ENCODE results near the gene PMPCB. TPM values are rescaled to one million over a fixed set of nuclear protein-coding genes. Genes with fewer than 3 reads are reported as not detected.
"Not testable (repeated sequence)": the region's sequence is repeated elsewhere in the genome, so short reads cannot be mapped to it uniquely, and the experiment has no call there.

PMPCB gene
- total and polyA plus RNA-seq, 2 donors (not counting 1 experiment from before 2014, with no cell fraction given) = 61.9 to 70.9 TPM

GRCh38 chr7:103266229-103266628 is 31.0 kb upstream of the PMPCB start:
- H3K4me1 Mint-ChIP-seq; H3K9ac ChIP-seq (ENCODE audit: low read length); H2AFZ ChIP-seq (ENCODE audit: insufficient read depth, low read depth, low read length, poor library complexity, severe bottlenecking); CTCF ChIA-PET; H3K27me3 ChIP-seq (replicated peaks in 1 of 4; ENCODE audit: control extremely low read depth in 1 of 4, control insufficient read depth in 3 of 4, insufficient read depth in 4 of 4, low read length in 3 of 4); H3K4me2 ChIP-seq (replicated peaks; ENCODE audit: low read depth, low read length, poor library complexity, severe bottlenecking); intact Hi-C loops (cut with micrococcal nuclease); H3K27me3 Mint-ChIP-seq; POLR2A ChIA-PET; H3K36me3 ChIP-seq (replicated peaks in 1 of 2; ENCODE audit: control extremely low read depth in 1 of 2, control insufficient read depth in 1 of 2, extremely low read depth in 1 of 2, insufficient read depth in 2 of 2, low read length in 1 of 2); H3K79me2 ChIP-seq (ENCODE audit: control insufficient read depth, insufficient read depth, low read length); ATAC-seq (ENCODE audit: low read depth); H3K27ac ChIP-seq (ENCODE audit: low read length in 2 of 2); H3K4me3 Mint-ChIP-seq; H3K4me1 ChIP-seq (ENCODE audit: control insufficient read depth in 2 of 2, insufficient read depth in 2 of 2, low read length in 2 of 2); H3K9me3 ChIP-seq (ENCODE audit: control extremely low read depth in 1 of 3, control insufficient read depth in 2 of 3, insufficient read depth in 1 of 3, low read length in 2 of 3); H3K27ac Mint-ChIP-seq; DNase-seq; H3K4me3 ChIP-seq (ENCODE audit: control extremely low read depth in 1 of 5, extremely low read depth in 1 of 5, insufficient read depth in 1 of 5, low read depth in 2 of 5, low read length in 4 of 5); H4K20me1 ChIP-seq (ENCODE audit: control insufficient read depth, insufficient read depth, low read length, poor library complexity, severe bottlenecking); H3K9me3 Mint-ChIP-seq (ENCODE audit: insufficient read depth): not testable (repeated sequence)
- WGBS (ENCODE audit: insufficient coverage) = no CpG with 5 or more reads among the region's 2 CpGs

GRCh38 chr7:103273374-103273773 is 23.9 kb upstream of the PMPCB start:
- H2AFZ ChIP-seq (ENCODE audit: insufficient read depth, low read depth, low read length, poor library complexity, severe bottlenecking); H3K27ac Mint-ChIP-seq; H3K4me3 Mint-ChIP-seq; H3K36me3 ChIP-seq (replicated peaks in 1 of 2; ENCODE audit: control extremely low read depth in 1 of 2, control insufficient read depth in 1 of 2, extremely low read depth in 1 of 2, insufficient read depth in 2 of 2, low read length in 1 of 2); H4K20me1 ChIP-seq (ENCODE audit: control insufficient read depth, insufficient read depth, low read length, poor library complexity, severe bottlenecking); CTCF ChIA-PET; H3K27me3 Mint-ChIP-seq; H3K4me2 ChIP-seq (replicated peaks; ENCODE audit: low read depth, low read length, poor library complexity, severe bottlenecking); H3K4me3 ChIP-seq (ENCODE audit: control extremely low read depth in 1 of 5, extremely low read depth in 1 of 5, insufficient read depth in 1 of 5, low read depth in 2 of 5, low read length in 4 of 5); H3K4me1 Mint-ChIP-seq; H3K9ac ChIP-seq (ENCODE audit: low read length); H3K9me3 ChIP-seq (ENCODE audit: control extremely low read depth in 1 of 3, control insufficient read depth in 2 of 3, insufficient read depth in 1 of 3, low read length in 2 of 3); ATAC-seq (ENCODE audit: low read depth); POLR2A ChIA-PET; intact Hi-C loops (cut with micrococcal nuclease); H3K27ac ChIP-seq (ENCODE audit: low read length in 2 of 2); H3K9me3 Mint-ChIP-seq (ENCODE audit: insufficient read depth); DNase-seq; H3K4me1 ChIP-seq (ENCODE audit: control insufficient read depth in 2 of 2, insufficient read depth in 2 of 2, low read length in 2 of 2); H3K79me2 ChIP-seq (ENCODE audit: control insufficient read depth, insufficient read depth, low read length); H3K27me3 ChIP-seq (replicated peaks in 1 of 4; ENCODE audit: control extremely low read depth in 1 of 4, control insufficient read depth in 3 of 4, insufficient read depth in 4 of 4, low read length in 3 of 4): not testable (repeated sequence)
- no CpG with 5 or more reads among the region's 6 CpGs for WGBS (ENCODE audit: insufficient coverage)

- POLR2A ChIA-PET; H3K36me3 ChIP-seq (replicated peaks in 1 of 2; ENCODE audit: control extremely low read depth in 1 of 2, control insufficient read depth in 1 of 2, extremely low read depth in 1 of 2, insufficient read depth in 2 of 2, low read length in 1 of 2); ATAC-seq (ENCODE audit: low read depth); H3K9ac ChIP-seq (ENCODE audit: low read length); H3K79me2 ChIP-seq (ENCODE audit: control insufficient read depth, insufficient read depth, low read length); H3K4me1 ChIP-seq (ENCODE audit: control insufficient read depth in 2 of 2, insufficient read depth in 2 of 2, low read length in 2 of 2); H3K4me1 Mint-ChIP-seq; H3K27me3 ChIP-seq (replicated peaks in 1 of 4; ENCODE audit: control extremely low read depth in 1 of 4, control insufficient read depth in 3 of 4, insufficient read depth in 4 of 4, low read length in 3 of 4); H3K4me3 ChIP-seq (ENCODE audit: control extremely low read depth in 1 of 5, extremely low read depth in 1 of 5, insufficient read depth in 1 of 5, low read depth in 2 of 5, low read length in 4 of 5); intact Hi-C loops (cut with micrococcal nuclease); CTCF ChIA-PET; DNase-seq; H3K4me2 ChIP-seq (replicated peaks; ENCODE audit: low read depth, low read length, poor library complexity, severe bottlenecking); H3K27me3 Mint-ChIP-seq; H3K27ac ChIP-seq (ENCODE audit: low read length in 2 of 2); H3K9me3 Mint-ChIP-seq (ENCODE audit: insufficient read depth); H3K27ac Mint-ChIP-seq; H2AFZ ChIP-seq (ENCODE audit: insufficient read depth, low read depth, low read length, poor library complexity, severe bottlenecking); H3K4me3 Mint-ChIP-seq; H4K20me1 ChIP-seq (ENCODE audit: control insufficient read depth, insufficient read depth, low read length, poor library complexity, severe bottlenecking); H3K9me3 ChIP-seq (ENCODE audit: control extremely low read depth in 1 of 3, control insufficient read depth in 2 of 3, insufficient read depth in 1 of 3, low read length in 2 of 3): not testable (repeated sequence)
- WGBS (ENCODE audit: insufficient coverage) = 96% methylated on average over 9 of the region's 24 CpGs
Observed at GRCh38 chr7:103274867-103275266, 22.4 kb upstream of the PMPCB start.

GRCh38 chr7:103278195-103278594 is 19.0 kb upstream of the PMPCB start:
- intact Hi-C loops (cut with micrococcal nuclease) = not testable (repeated sequence)
- no CpG with 5 or more reads among the region's 2 CpGs for WGBS (ENCODE audit: insufficient coverage)

More at GRCh38 chr7:103278195-103278594, 19.0 kb upstream of the PMPCB start:
- H3K27me3 Mint-ChIP-seq; DNase-seq; H2AFZ ChIP-seq (ENCODE audit: insufficient read depth, low read depth, low read length, poor library complexity, severe bottlenecking); H3K4me3 ChIP-seq (ENCODE audit: control extremely low read depth in 1 of 5, extremely low read depth in 1 of 5, insufficient read depth in 1 of 5, low read depth in 2 of 5, low read length in 4 of 5); H3K9me3 ChIP-seq (ENCODE audit: control extremely low read depth in 1 of 3, control insufficient read depth in 2 of 3, insufficient read depth in 1 of 3, low read length in 2 of 3); H3K36me3 ChIP-seq (replicated peaks in 1 of 2; ENCODE audit: control extremely low read depth in 1 of 2, control insufficient read depth in 1 of 2, extremely low read depth in 1 of 2, insufficient read depth in 2 of 2, low read length in 1 of 2); POLR2A ChIA-PET; H3K27ac ChIP-seq (ENCODE audit: low read length in 2 of 2); H3K9ac ChIP-seq (ENCODE audit: low read length); H3K27ac Mint-ChIP-seq; H4K20me1 ChIP-seq (ENCODE audit: control insufficient read depth, insufficient read depth, low read length, poor library complexity, severe bottlenecking); H3K4me3 Mint-ChIP-seq; H3K4me2 ChIP-seq (replicated peaks; ENCODE audit: low read depth, low read length, poor library complexity, severe bottlenecking); H3K9me3 Mint-ChIP-seq (ENCODE audit: insufficient read depth); ATAC-seq (ENCODE audit: low read depth); H3K79me2 ChIP-seq (ENCODE audit: control insufficient read depth, insufficient read depth, low read length); H3K27me3 ChIP-seq (replicated peaks in 1 of 4; ENCODE audit: control extremely low read depth in 1 of 4, control insufficient read depth in 3 of 4, insufficient read depth in 4 of 4, low read length in 3 of 4); CTCF ChIA-PET: not testable (repeated sequence)
- peaks cover 4 to 13% of the 10 kb centered on the region in 2 donors for H3K4me1 ChIP-seq (ENCODE audit: control insufficient read depth in 2 of 2, insufficient read depth in 2 of 2, low read length in 2 of 2)
- H3K4me1 Mint-ChIP-seq = peaks cover 20% of the 10 kb centered on the region
